ENCODE data around the gene EPHB1.

Gene EPHB1

GRCh38 chr3:135142530-135142929, 347.5 kb downstream of the EPHB1 start:
- CTCF ChIA-PET, result no interaction called here
- Mint-ChIP-seq H3K4me1 (no peaks in the 10 kb centered on the region), H3K9me3 (no peaks in the 10 kb centered on the region), H3K27me3 (no peaks in the 10 kb centered on the region), H3K36me3 (no peaks in the 10 kb centered on the region), H3K27ac (no peak overlapping the region), H3K4me3 (no peak overlapping the region)
- no peak for DNase-seq

GRCh38 chr3:135143474-135143873, 348.4 kb downstream of the EPHB1 start:
- no peaks in the 10 kb centered on the region for H3K4me1 Mint-ChIP-seq
- H3K9me3 Mint-ChIP-seq, result no peaks in the 10 kb centered on the region
- no peak for DNase-seq
- H3K4me3 Mint-ChIP-seq, result no peak overlapping the region
- no peak overlapping the region for H3K27ac Mint-ChIP-seq
- no peaks in the 10 kb centered on the region for H3K27me3 Mint-ChIP-seq
- no peaks in the 10 kb centered on the region for H3K36me3 Mint-ChIP-seq
- CTCF ChIA-PET, result no interaction called here

- no peaks in the 10 kb centered on the region for H3K27me3 Mint-ChIP-seq
- H3K36me3 Mint-ChIP-seq, result no peaks in the 10 kb centered on the region
- CTCF ChIA-PET, result no interaction called here
Observed at GRCh38 chr3:135145581-135145980, 350.5 kb downstream of the EPHB1 start.

GRCh38 chr3:135147657-135148056, 352.6 kb downstream of the EPHB1 start:
- Mint-ChIP-seq H3K4me1 (no peaks in the 10 kb centered on the region), H3K27me3 (no peaks in the 10 kb centered on the region), H3K4me3 (no peak overlapping the region), H3K9me3 (no peaks in the 10 kb centered on the region), H3K27ac (no peak overlapping the region), H3K36me3 (no peaks in the 10 kb centered on the region)
- CTCF ChIA-PET, result no interaction called here
- no peak for DNase-seq

More at GRCh38 chr3:135145581-135145980, 350.5 kb downstream of the EPHB1 start:
- DNase-seq, result no peak
- H3K4me1 Mint-ChIP-seq, result no peaks in the 10 kb centered on the region
- H3K27ac Mint-ChIP-seq, result no peak overlapping the region
- H3K4me3 Mint-ChIP-seq, result no peak overlapping the region
- H3K9me3 Mint-ChIP-seq, result no peaks in the 10 kb centered on the region

GRCh38 chr3:135148398-135149020, 353.4 kb downstream of the EPHB1 start:
- no peaks in the 10 kb centered on the region for H3K36me3 Mint-ChIP-seq
- H3K9me3 Mint-ChIP-seq, result no peaks in the 10 kb centered on the region
- no peak overlapping the region for H3K27ac Mint-ChIP-seq
- H3K4me1 Mint-ChIP-seq, result no peaks in the 10 kb centered on the region
- no peak for DNase-seq
- no peak overlapping the region for H3K4me3 Mint-ChIP-seq
- CTCF ChIA-PET, result no interaction called here
- no peaks in the 10 kb centered on the region for H3K27me3 Mint-ChIP-seq

GRCh38 chr3:135149707-135150681, 354.9 kb downstream of the EPHB1 start:
- H3K4me3 Mint-ChIP-seq, result no peak overlapping the region
- no peaks in the 10 kb centered on the region for H3K4me1 Mint-ChIP-seq
- no peak overlapping the region for H3K27ac Mint-ChIP-seq
- H3K36me3 Mint-ChIP-seq, result no peaks in the 10 kb centered on the region
- CTCF ChIA-PET, result no interaction called here
- no peaks in the 10 kb centered on the region for H3K27me3 Mint-ChIP-seq
- no peak for DNase-seq
- H3K9me3 Mint-ChIP-seq, result no peaks in the 10 kb centered on the region

GRCh38 chr3:135154186-135154585, 359.1 kb downstream of the EPHB1 start:
- Mint-ChIP-seq H3K9me3 (no peaks in the 10 kb centered on the region), H3K27me3 (no peaks in the 10 kb centered on the region), H3K4me3 (no peak overlapping the region), H3K4me1 (no peaks in the 10 kb centered on the region), H3K27ac (no peak overlapping the region), H3K36me3 (no peaks in the 10 kb centered on the region)
- CTCF ChIA-PET, result no interaction called here
- no peak for DNase-seq

- CTCF ChIA-PET, result no interaction called here
- no peaks in the 10 kb centered on the region for H3K27me3 Mint-ChIP-seq
- H3K9me3 Mint-ChIP-seq, result no peaks in the 10 kb centered on the region
- H3K4me3 Mint-ChIP-seq, result no peak overlapping the region
- no peak for DNase-seq
- H3K27ac Mint-ChIP-seq, result no peak overlapping the region
- H3K4me1 Mint-ChIP-seq, result no peaks in the 10 kb centered on the region
- no peaks in the 10 kb centered on the region for H3K36me3 Mint-ChIP-seq
Observed at GRCh38 chr3:135155228-135155627, 360.2 kb downstream of the EPHB1 start.

GRCh38 chr3:135155791-135156190, 360.7 kb downstream of the EPHB1 start:
- no peaks in the 10 kb centered on the region for H3K9me3 Mint-ChIP-seq
- H3K4me3 Mint-ChIP-seq, result no peak overlapping the region
- CTCF ChIA-PET, result no interaction called here
- DNase-seq, result no peak
- H3K36me3 Mint-ChIP-seq, result no peaks in the 10 kb centered on the region
- H3K27me3 Mint-ChIP-seq, result no peaks in the 10 kb centered on the region
- no peaks in the 10 kb centered on the region for H3K4me1 Mint-ChIP-seq
- no peak overlapping the region for H3K27ac Mint-ChIP-seq

- no peaks in the 10 kb centered on the region for H3K9me3 Mint-ChIP-seq
- no peak overlapping the region for H3K27ac Mint-ChIP-seq
- no peaks in the 10 kb centered on the region for H3K4me1 Mint-ChIP-seq
- no peak for DNase-seq
- CTCF ChIA-PET, result interaction anchor here (1.0 kb wide), 1 partner anchor 42 kb away, joined by 3 read pairs; no protein-coding TSS in a partner anchor
- H3K36me3 Mint-ChIP-seq, result no peaks in the 10 kb centered on the region
- no peaks in the 10 kb centered on the region for H3K27me3 Mint-ChIP-seq
- H3K4me3 Mint-ChIP-seq, result no peak overlapping the region
Observed at GRCh38 chr3:135157045-135157740, 362.1 kb downstream of the EPHB1 start.

GRCh38 chr3:135158520-135158919, 363.5 kb downstream of the EPHB1 start:
- Mint-ChIP-seq H3K36me3 (no peaks in the 10 kb centered on the region), H3K4me1 (no peaks in the 10 kb centered on the region), H3K27me3 (no peaks in the 10 kb centered on the region), H3K9me3 (no peaks in the 10 kb centered on the region), H3K4me3 (no peak overlapping the region), H3K27ac (no peak overlapping the region)
- DNase-seq, result no peak
- CTCF ChIA-PET, result no interaction called here

GRCh38 chr3:135159681-135160247, 364.7 kb downstream of the EPHB1 start:
- Mint-ChIP-seq H3K9me3 (no peaks in the 10 kb centered on the region), H3K27me3 (no peaks in the 10 kb centered on the region), H3K4me3 (no peak overlapping the region), H3K36me3 (no peaks in the 10 kb centered on the region), H3K4me1 (no peaks in the 10 kb centered on the region), H3K27ac (no peak overlapping the region)
- CTCF ChIA-PET, result no interaction called here
- DNase-seq, result no peak

GRCh38 chr3:135161425-135161824, 366.4 kb downstream of the EPHB1 start:
- H3K4me3 Mint-ChIP-seq, result no peak overlapping the region
- H3K4me1 Mint-ChIP-seq, result no peaks in the 10 kb centered on the region
- H3K36me3 Mint-ChIP-seq, result no peaks in the 10 kb centered on the region
- H3K9me3 Mint-ChIP-seq, result no peaks in the 10 kb centered on the region
- no peak for DNase-seq
- CTCF ChIA-PET, result no interaction called here
- H3K27me3 Mint-ChIP-seq, result no peaks in the 10 kb centered on the region
- H3K27ac Mint-ChIP-seq, result no peak overlapping the region

GRCh38 chr3:135163701-135164100, 368.6 kb downstream of the EPHB1 start:
- Mint-ChIP-seq H3K4me3 (no peak overlapping the region), H3K9me3 (no peaks in the 10 kb centered on the region), H3K36me3 (no peaks in the 10 kb centered on the region), H3K27me3 (no peaks in the 10 kb centered on the region), H3K4me1 (no peaks in the 10 kb centered on the region), H3K27ac (no peak overlapping the region)
- CTCF ChIA-PET, result no interaction called here
- no peak for DNase-seq
